Subcutaneous adipose tissue (tissue), 4 donors: ENCODE results near the gene RHBDL1. TPM values are rescaled to one million over a fixed set of nuclear protein-coding genes. Genes with fewer than 3 reads are reported as not detected.

Experiments used
- total RNA-seq, 4 donors: library from RNA; depleted of rRNA; stranded (reverse); fragments of >200 nt; gene quantifications; one replicate each; pipeline ENCODE4 v1.1.0, GENCODE V29; 2016
- TF ChIP-seq, protein P1 (sequence below): fragments of 450-650 bp; IDR thresholded peaks from one replicate; pipeline ENCODE4 v1.5.1; 2016; ENCODE audit warnings: low read depth, mild to moderate bottlenecking, control low read depth, antibody characterized with exemption, moderate library complexity

Gene RHBDL1
- total RNA-seq, 4 donors from 2014 or later: 0.66 to 1.7 (median 1.3) TPM; not detected in 1

DNA sequence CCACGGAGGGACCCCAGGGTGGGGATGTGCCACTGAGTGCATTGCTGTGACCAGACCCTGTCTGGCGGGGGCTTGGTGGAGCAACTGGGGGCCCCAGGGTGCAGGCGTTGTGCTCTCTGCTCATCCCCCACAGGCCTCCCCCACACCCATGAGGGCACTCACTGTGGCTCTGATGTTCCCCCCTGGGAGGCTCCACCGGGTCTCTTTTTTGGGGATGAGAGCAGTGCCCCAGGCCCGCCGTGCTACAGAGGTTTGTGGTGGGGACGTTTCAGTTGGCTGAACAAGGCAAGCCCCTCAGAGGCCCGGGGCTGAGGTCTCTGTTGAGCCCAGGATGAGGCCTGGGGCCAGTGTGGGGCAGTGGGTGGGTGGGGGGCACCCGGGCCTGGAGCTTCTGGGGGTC lies 48.2 kb downstream of the RHBDL1 start:
- TF ChIP-seq, protein P1, sequence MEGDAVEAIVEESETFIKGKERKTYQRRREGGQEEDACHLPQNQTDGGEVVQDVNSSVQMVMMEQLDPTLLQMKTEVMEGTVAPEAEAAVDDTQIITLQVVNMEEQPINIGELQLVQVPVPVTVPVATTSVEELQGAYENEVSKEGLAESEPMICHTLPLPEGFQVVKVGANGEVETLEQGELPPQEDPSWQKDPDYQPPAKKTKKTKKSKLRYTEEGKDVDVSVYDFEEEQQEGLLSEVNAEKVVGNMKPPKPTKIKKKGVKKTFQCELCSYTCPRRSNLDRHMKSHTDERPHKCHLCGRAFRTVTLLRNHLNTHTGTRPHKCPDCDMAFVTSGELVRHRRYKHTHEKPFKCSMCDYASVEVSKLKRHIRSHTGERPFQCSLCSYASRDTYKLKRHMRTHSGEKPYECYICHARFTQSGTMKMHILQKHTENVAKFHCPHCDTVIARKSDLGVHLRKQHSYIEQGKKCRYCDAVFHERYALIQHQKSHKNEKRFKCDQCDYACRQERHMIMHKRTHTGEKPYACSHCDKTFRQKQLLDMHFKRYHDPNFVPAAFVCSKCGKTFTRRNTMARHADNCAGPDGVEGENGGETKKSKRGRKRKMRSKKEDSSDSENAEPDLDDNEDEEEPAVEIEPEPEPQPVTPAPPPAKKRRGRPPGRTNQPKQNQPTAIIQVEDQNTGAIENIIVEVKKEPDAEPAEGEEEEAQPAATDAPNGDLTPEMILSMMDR: no peak

DNA sequence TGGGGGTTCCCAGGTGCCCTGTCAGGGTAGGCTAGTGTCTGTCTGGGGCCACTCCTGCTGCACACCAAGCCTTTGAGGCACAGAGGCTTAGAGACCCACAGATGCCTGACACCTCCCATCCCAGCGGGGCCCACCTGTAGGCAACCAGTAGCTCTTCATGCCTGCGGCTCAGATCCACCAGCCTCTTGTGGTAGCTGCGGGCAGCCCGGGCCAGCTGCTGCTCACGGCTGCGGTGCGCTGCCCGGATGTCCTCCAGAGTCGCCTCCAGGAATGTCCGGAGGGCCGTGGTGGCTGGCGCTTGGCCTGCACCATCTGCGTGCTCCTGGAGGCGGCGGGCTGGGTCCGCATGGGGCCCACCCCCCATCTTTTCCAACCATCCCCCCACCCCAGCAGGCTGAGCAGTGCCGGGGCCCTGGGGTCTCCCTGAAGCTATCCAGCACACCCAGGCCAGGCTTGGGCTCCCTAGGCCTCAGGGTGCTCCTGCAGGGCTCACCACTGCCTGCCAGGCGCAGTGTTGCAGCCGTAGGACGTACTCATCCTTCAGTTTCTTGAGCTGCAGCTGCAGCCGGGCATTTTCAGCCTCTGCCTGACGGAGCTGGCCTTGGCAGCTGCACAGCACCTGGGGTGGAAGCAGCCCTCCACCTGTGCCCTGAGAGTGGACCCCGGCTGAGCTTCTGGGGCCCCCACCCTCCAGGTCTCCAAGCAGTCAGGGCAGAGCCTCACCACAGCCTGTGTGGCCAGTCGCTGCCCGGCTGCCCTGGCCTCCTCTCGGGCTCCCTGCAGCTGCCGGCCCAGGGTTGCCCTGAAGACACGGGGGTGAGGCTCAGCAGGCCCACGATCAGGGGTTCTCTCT lies 48.9 kb downstream of the RHBDL1 start:
- TF ChIP-seq, protein P1: no peak

DNA sequence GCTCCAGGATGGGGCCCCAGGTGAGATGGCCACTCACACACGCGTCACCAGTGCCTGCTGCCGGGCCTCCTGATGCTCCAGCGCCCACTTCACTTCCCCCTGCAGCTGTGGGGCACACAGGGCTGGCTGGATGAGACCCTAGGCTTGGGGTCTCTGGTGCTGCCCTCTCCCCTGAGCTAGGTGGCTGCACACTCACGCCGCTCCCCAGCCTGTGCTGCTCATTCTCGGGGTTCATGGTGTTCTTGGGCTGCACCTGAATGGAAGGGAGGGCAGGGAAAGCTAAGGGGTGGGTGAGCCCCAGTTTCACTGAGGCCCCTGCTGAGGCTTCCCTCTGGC lies 49.5 kb downstream of the RHBDL1 start:
- TF ChIP-seq, protein P1: no peak

DNA sequence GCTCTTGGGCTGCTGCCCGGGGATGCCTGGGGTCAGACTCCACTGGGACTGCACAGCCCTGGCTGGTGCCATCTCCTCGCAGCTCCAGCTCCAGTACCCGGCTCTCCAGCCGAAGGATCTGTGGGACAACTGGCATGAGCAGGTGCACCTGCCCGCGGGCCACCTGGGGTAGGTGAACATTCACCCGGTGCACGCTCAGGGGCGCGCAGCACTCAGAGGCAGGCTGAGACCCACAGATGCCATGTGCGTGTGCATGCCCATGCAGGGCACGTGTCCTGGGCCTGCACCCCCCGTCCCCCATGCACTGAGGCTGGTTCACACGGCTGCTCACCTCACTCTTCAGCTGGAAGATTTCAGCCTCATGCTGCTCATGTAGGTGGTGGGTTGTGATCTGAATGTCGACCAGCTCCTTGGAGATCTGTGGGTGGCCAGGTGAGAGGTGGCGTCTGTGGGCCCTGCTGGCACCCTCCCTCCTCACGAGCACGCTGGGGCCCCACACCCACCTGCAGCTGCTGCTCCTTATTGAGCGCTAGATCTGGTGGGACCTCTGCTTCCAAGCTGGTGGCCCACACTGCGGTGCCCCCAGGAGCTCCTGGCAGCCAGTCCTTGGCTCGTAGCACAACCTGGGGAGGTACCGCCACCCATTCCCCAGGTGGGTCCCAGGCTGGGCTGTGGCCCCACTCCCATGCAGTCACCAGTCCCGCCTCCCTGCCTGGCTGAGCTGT lies 50.2 kb downstream of the RHBDL1 start:
- TF ChIP-seq, protein P1: no peak

DNA sequence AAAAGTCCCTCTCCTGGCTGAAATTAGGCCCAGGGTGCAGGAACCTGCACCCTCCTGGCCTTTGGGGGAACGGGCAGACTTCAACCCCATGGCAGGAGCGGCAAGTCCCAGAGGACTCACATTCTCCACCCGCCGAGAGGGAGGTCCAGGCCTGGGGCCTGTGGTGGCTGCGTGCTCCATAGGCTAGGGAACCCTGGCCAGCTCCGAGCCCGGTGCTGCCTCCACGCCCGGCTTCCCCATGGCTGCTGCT lies 50.6 kb downstream of the RHBDL1 start:
- TF ChIP-seq, protein P1: no peak

DNA sequence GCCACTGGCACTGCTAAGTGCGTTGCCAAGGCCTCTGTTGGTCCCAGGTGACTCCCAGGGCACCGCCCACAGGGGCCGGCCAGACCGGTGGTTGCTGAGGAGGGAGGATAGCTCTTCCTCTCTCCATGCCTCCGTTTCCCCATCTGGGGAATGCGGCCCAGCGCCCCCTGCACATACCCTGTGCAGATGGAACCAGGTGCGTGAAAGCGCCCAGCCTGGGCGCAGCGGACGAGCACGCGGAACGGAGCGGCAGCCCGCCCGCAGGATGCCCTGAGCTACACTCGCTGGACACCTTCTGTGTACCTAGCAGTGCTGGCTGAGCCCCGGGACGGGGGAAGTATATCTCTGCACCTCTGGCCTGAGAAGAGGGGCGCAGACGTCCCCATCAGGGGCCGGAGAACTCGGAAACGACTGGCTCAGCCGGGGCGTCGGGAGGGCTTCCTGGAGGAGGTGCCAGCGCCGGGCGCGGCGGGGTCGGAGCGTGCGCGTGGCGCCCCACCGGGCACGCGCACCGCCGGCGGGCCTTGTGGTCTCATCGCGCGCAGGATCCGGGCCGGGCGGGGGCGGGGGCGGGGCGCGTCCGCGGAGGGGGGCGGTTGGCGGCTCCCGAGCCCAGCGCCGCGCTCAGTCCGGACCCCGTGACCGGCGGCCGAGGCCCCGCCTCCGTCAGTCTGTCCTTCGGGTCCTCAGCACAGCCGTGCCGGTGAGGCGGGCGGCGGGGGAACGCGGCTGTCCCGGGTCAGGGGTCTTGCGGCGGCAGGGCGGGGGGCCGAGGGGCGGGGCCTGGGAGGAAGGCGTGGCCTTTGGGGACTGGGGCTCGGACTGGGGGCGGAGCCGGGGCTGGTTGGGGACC lies 51.2 kb downstream of the RHBDL1 start, which contains the start of the genes CCDC78 and HAGHL:
CCDC78 (minus strand) TSS at position 6 of the 853 bp plus-strand sequence. CDS start 76 bp downstream, outside the sequence.
HAGHL (plus strand) TSS at position 669 of the 853 bp plus-strand sequence. CDS start 404 bp downstream, outside the sequence.
- TF ChIP-seq, protein P1: no peak
